BLaER1 treated with 17β-estradiol and CSF1 and Interleukin-3, amounts not matched to agents 10 nM and 100 nM (cell line): ENCODE results near the gene KCTD13.

ENCODE experiments used
- H3K27ac ChIP-seq, 11 experiments: shearing (Covaris generic); formaldehyde crosslinking; 2 replicates each; pipeline ENCODE4 v1.8.1; 2022
- H3K27me3 ChIP-seq, 11 experiments: shearing (Covaris generic); formaldehyde crosslinking; 2 replicates each; pipeline ENCODE4 v1.8.1; 2022
- H3K36me3 ChIP-seq, 11 experiments: shearing (Covaris generic); formaldehyde crosslinking; 2 replicates each; pipeline ENCODE4 v1.8.1; 2022
- H3K4me1 ChIP-seq, 10 experiments: shearing (Covaris generic); formaldehyde crosslinking; 2 replicates each; pipeline ENCODE4 v1.8.1; 2022
- H3K4me2 ChIP-seq, 11 experiments: shearing (Covaris generic); formaldehyde crosslinking; 2 replicates each; pipeline ENCODE4 v1.8.1; 2022
- H3K4me3 ChIP-seq, 10 experiments: shearing (Covaris generic); formaldehyde crosslinking; 2 replicates each; pipeline ENCODE4 v1.8.1; 2022
- H3K9ac ChIP-seq, 11 experiments: shearing (Covaris generic); formaldehyde crosslinking; 2 replicates each; pipeline ENCODE4 v1.8.1; 2022
- H3K9me3 ChIP-seq, 11 experiments: shearing (Covaris generic); formaldehyde crosslinking; replicated peaks in 1 of 11; 2 replicates each; pipeline ENCODE4 v1.8.1; 2022
- H4K20me1 ChIP-seq, 11 experiments: shearing (Covaris generic); formaldehyde crosslinking; 2 replicates each; pipeline ENCODE4 v1.8.1; 2022
- Cebpa-rat ChIP-seq, 11 experiments: shearing (Covaris generic); IDR thresholded peaks; 2 replicates each; pipeline ENCODE4 v1.8.1; 2022

The KCTD13 gene

GRCh38 chr16:29905668-29906067, 20.4 kb downstream of the KCTD13 start:
- H4K20me1 ChIP-seq: peaks cover 0 to 23% (median 3%) of the 10 kb centered on the region in 11 experiments; a peak in 8 of 22 replicates
- peaks cover 0 to 8% (median 0%) of the 10 kb centered on the region in 11 experiments; a peak in 4 of 22 replicates for H3K27me3 ChIP-seq
- peaks cover 0 to 21% (median 8%) of the 10 kb centered on the region in 11 experiments; a peak in 11 of 22 replicates for H3K36me3 ChIP-seq
- no peaks in the 10 kb centered on the region for H3K9me3 ChIP-seq
- H3K4me3 ChIP-seq: no peak overlapping the region
- no peak overlapping the region for H3K9ac ChIP-seq
- H3K4me1 ChIP-seq: peaks cover 16 to 60% (median 42%) of the 10 kb centered on the region in 10 experiments
- H3K27ac ChIP-seq: no peak overlapping the region
- no peak overlapping the region for H3K4me2 ChIP-seq
- no peak for TF ChIP-seq Cebpa-rat (IDR thresholded peaks at IDR 0.05)

- H3K9ac ChIP-seq: no peak overlapping the region
- no peaks in the 10 kb centered on the region for H3K9me3 ChIP-seq
- H3K27ac ChIP-seq: no peak overlapping the region
- H3K36me3 ChIP-seq: peaks cover 0 to 17% (median 8%) of the 10 kb centered on the region in 11 experiments; a peak in 9 of 22 replicates
- peaks cover 0 to 23% (median 3%) of the 10 kb centered on the region in 11 experiments; a peak in 8 of 22 replicates for H4K20me1 ChIP-seq
- no peak overlapping the region for H3K4me2 ChIP-seq
- peaks cover 0 to 10% (median under 1%) of the 10 kb centered on the region in 11 experiments; a peak in 10 of 22 replicates for H3K27me3 ChIP-seq
- no peak overlapping the region for H3K4me3 ChIP-seq
- peaks cover 16 to 54% (median 40%) of the 10 kb centered on the region in 10 experiments for H3K4me1 ChIP-seq
- no peak for TF ChIP-seq Cebpa-rat (IDR thresholded peaks at IDR 0.05)
These were observed 21.1 kb downstream of the KCTD13 start for GRCh38 chr16:29904947-29905346.

GRCh38 chr16:29903590-29903989, 22.4 kb downstream of the KCTD13 start:
- H3K4me1 ChIP-seq: peaks cover 7 to 44% (median 30%) of the 10 kb centered on the region in 10 experiments; a peak in 18 of 20 replicates
- H3K9ac ChIP-seq: no peak overlapping the region
- peaks cover 0 to 26% (median 7%) of the 10 kb centered on the region in 11 experiments; a peak in 9 of 22 replicates for H4K20me1 ChIP-seq
- peak overlapping the region; percentile 20 to 68 (median 41); a peak in 21 of 22 replicates for H3K4me2 ChIP-seq
- H3K9me3 ChIP-seq: no peaks in the 10 kb centered on the region
- H3K27ac ChIP-seq: no peak overlapping the region
- H3K4me3 ChIP-seq: no peak overlapping the region
- peaks cover 0 to 17% (median 8%) of the 10 kb centered on the region in 11 experiments; a peak in 9 of 22 replicates for H3K36me3 ChIP-seq
- no peak for TF ChIP-seq Cebpa-rat (IDR thresholded peaks at IDR 0.05)
- peaks cover 13 to 24% (median 14%) of the 10 kb centered on the region in 11 experiments for H3K27me3 ChIP-seq

GRCh38 chr16:29901607-29901945, 24.4 kb downstream of the KCTD13 start:
- peaks cover 0 to 33% (median 7%) of the 10 kb centered on the region in 11 experiments; a peak in 9 of 22 replicates for H4K20me1 ChIP-seq
- H3K36me3 ChIP-seq: peaks cover 0 to 6% (median 1%) of the 10 kb centered on the region in 11 experiments; a peak in 5 of 22 replicates
- no peaks in the 10 kb centered on the region for H3K9me3 ChIP-seq
- no peak for TF ChIP-seq Cebpa-rat (IDR thresholded peaks at IDR 0.05)
- H3K4me1 ChIP-seq: peaks cover 7 to 37% (median 29%) of the 10 kb centered on the region in 10 experiments; a peak in 18 of 20 replicates
- H3K4me3 ChIP-seq: peak overlapping the region in 2 of 10 experiments; percentile 67 to 69; a peak in 2 of 20 replicates
- H3K4me2 ChIP-seq: peak overlapping the region in 9 of 11 experiments; percentile 15 to 99 (median 95); a peak in 15 of 22 replicates
- H3K27me3 ChIP-seq: peaks cover 27 to 42% (median 34%) of the 10 kb centered on the region in 11 experiments
- no peak overlapping the region for H3K27ac ChIP-seq
- H3K9ac ChIP-seq: no peak overlapping the region; a peak in 2 of 22 replicates

- Histone ChIP-seq H3K4me1 (peaks cover 7 to 37% (median 29%) of the 10 kb centered on the region in 10 experiments; a peak in 18 of 20 replicates), H3K27ac (peak overlapping the region in 5 of 11 experiments; percentile 25 to 43 (median 36); a peak in 4 of 22 replicates), H3K27me3 (peaks cover 27 to 47% (median 37%) of the 10 kb centered on the region in 11 experiments), H4K20me1 (peaks cover 0 to 32% (median 7%) of the 10 kb centered on the region in 11 experiments; a peak in 7 of 22 replicates), H3K4me3 (peak overlapping the region; percentile 55 to 76 (median 66)), H3K36me3 (peaks cover 0 to under 1% (median 0%) of the 10 kb centered on the region in 11 experiments; a peak in 1 of 22 replicates), H3K9me3 (no peaks in the 10 kb centered on the region), H3K4me2 (peak overlapping the region; percentile 85 to 99 (median 95)), H3K9ac (peak overlapping the region in 10 of 11 experiments; percentile 39 to 76 (median 67); a peak in 17 of 22 replicates)
- TF ChIP-seq Cebpa-rat (IDR thresholded peaks at IDR 0.05): no peak
These were observed 25.0 kb downstream of the KCTD13 start for GRCh38 chr16:29900888-29901606.

GRCh38 chr16:29900102-29900887, 25.7 kb downstream of the KCTD13 start, which contains the start of gene ASPHD1:
Gene ASPHD1 (plus strand): TSS chr16:29900488. CDS start chr16:29900972, 484 bp downstream.
- Histone ChIP-seq H3K27me3 (peaks cover 27 to 51% (median 37%) of the 10 kb centered on the region in 11 experiments), H3K36me3 (no peaks in the 10 kb centered on the region), H4K20me1 (peaks cover 0 to 35% (median 7%) of the 10 kb centered on the region in 11 experiments; a peak in 7 of 22 replicates), H3K9ac (peak within 1 kb of the TSS in 10 of 11 experiments; percentile 39 to 76 (median 67); a peak in 17 of 22 replicates), H3K4me3 (peak within 1 kb of the TSS; percentile 55 to 76 (median 66)), H3K9me3 (no peaks in the 10 kb centered on the region), H3K4me1 (peaks cover 7 to 37% (median 29%) of the 10 kb centered on the region in 10 experiments; a peak in 18 of 20 replicates), H3K4me2 (peak within 1 kb of the TSS; percentile 85 to 99 (median 95)), H3K27ac (peak within 1 kb of the TSS in 8 of 11 experiments; percentile 6 to 47 (median 37); a peak in 9 of 22 replicates)
- no peak for TF ChIP-seq Cebpa-rat (IDR thresholded peaks at IDR 0.05)

GRCh38 chr16:29899516-29900101, 26.4 kb downstream of the KCTD13 start, which contains the start of gene SEZ6L2:
Gene SEZ6L2 (minus strand): TSS chr16:29899550. CDS start chr16:29899019, 531 bp downstream.
- Histone ChIP-seq H3K27me3 (peaks cover 27 to 51% (median 37%) of the 10 kb centered on the region in 11 experiments), H4K20me1 (peaks cover 0 to 36% (median 7%) of the 10 kb centered on the region in 11 experiments; a peak in 7 of 22 replicates), H3K4me3 (peak within 1 kb of the TSS; percentile 55 to 76 (median 66)), H3K9me3 (no peaks in the 10 kb centered on the region), H3K27ac (peak within 1 kb of the TSS in 8 of 11 experiments; percentile 6 to 47 (median 37); a peak in 9 of 22 replicates), H3K36me3 (no peaks in the 10 kb centered on the region), H3K9ac (peak within 1 kb of the TSS in 10 of 11 experiments; percentile 39 to 76 (median 67); a peak in 17 of 22 replicates), H3K4me1 (peaks cover 7 to 37% (median 29%) of the 10 kb centered on the region in 10 experiments; a peak in 18 of 20 replicates), H3K4me2 (peak within 1 kb of the TSS; percentile 85 to 99 (median 95))
- no peak for TF ChIP-seq Cebpa-rat (IDR thresholded peaks at IDR 0.05)
